ENCODE results near the gene HSPB2. TPM values are rescaled to one million over a fixed set of nuclear protein-coding genes. Genes with fewer than 3 reads are reported as not detected.

Gene HSPB2
- total and polyA plus RNA-seq, 9 donors: 0.34 to 11.8 (median 7.6) TPM; not detected in 1

GRCh38 chr11:111917312-111917711 lies 4.8 kb downstream of the HSPB2 start:
- H3K27ac ChIP-seq: no peak overlapping the region
- no peak for DNase-seq

GRCh38 chr11:111917788-111918187 lies 5.3 kb downstream of the HSPB2 start:
- TF ChIP-seq EP300 (IDR thresholded peaks at IDR 0.05): no peak
- no peak for TF ChIP-seq POLR2A (IDR thresholded peaks at IDR 0.05)
- H3K27me3 ChIP-seq: no peaks in the 10 kb centered on the region
- no peak overlapping the region for H3K27ac ChIP-seq
- no peaks in the 10 kb centered on the region for H3K36me3 ChIP-seq
- H3K4me3 ChIP-seq: no peak overlapping the region
- intact Hi-C loops (cut with DNase I): no loop called here
- H3K9me3 ChIP-seq: no peaks in the 10 kb centered on the region
- peaks cover 10% of the 10 kb centered on the region for H3K4me1 ChIP-seq (ENCODE audit: insufficient read depth)
- 94 to 97% (median 94%) methylated on average over 3 of the region's 3 CpGs for WGBS, 3 donors
- DNase-seq: no peak

More at GRCh38 chr11:111917312-111917711, 4.8 kb downstream of the HSPB2 start:
- Histone ChIP-seq H3K4me3 (no peak overlapping the region), H3K4me1 (ENCODE audit: insufficient read depth) (peaks cover 11% of the 10 kb centered on the region), H3K27me3 (no peaks in the 10 kb centered on the region), H3K36me3 (no peaks in the 10 kb centered on the region), H3K9me3 (no peaks in the 10 kb centered on the region)
- WGBS, 3 donors: 91 to 94% (median 93%) methylated on average over 2 of the region's 2 CpGs
- intact Hi-C loops (cut with DNase I): no loop called here
- TF ChIP-seq CTCF (IDR thresholded peaks at IDR 0.05): no peak
- no peak for TF ChIP-seq POLR2A (IDR thresholded peaks at IDR 0.05)
- no peak for TF ChIP-seq EP300 (IDR thresholded peaks at IDR 0.05)

- TF ChIP-seq POLR2A (IDR thresholded peaks at IDR 0.05) (no peak), CTCF (IDR thresholded peaks at IDR 0.05) (no peak)
- intact Hi-C loops (cut with DNase I): no loop called here
- peaks cover 6% of the 10 kb centered on the region for H3K4me1 ChIP-seq (ENCODE audit: insufficient read depth)
- H3K9me3 ChIP-seq: no peaks in the 10 kb centered on the region
- H3K36me3 ChIP-seq: no peaks in the 10 kb centered on the region
- 47 to 52% (median 52%) methylated on average over 19 of the region's 19 CpGs for WGBS, 3 donors
- DNase-seq: peak in 4 of 5 donors; percentile 45 to 56 (median 54)
- no peaks in the 10 kb centered on the region for H3K27me3 ChIP-seq
- peak within 1 kb of the TSS in 1 of 2 donors; percentile 44 for H3K27ac ChIP-seq
- H3K4me3 ChIP-seq: peak within 1 kb of the TSS; percentile 10
Observed at GRCh38 chr11:111918390-111919256, 6.1 kb downstream of the HSPB2 start, which contains the start of gene C11orf52. TSS of gene C11orf52 (plus strand) at chr11:111918913. CDS start at chr11:111918973, 60 bp downstream.

GRCh38 chr11:111920908-111921307 lies 8.4 kb downstream of the HSPB2 start:
- H3K9me3 ChIP-seq: no peaks in the 10 kb centered on the region
- no peak for DNase-seq
- no peak overlapping the region for H3K27ac ChIP-seq
- 41 to 72% (median 69%) methylated on average over 2 of the region's 2 CpGs for WGBS, 3 donors
- peaks cover 11% of the 10 kb centered on the region for H3K4me1 ChIP-seq (ENCODE audit: insufficient read depth)
- no peak overlapping the region for H3K4me3 ChIP-seq
- TF ChIP-seq POLR2A (IDR thresholded peaks at IDR 0.05) (no peak), EP300 (IDR thresholded peaks at IDR 0.05) (no peak)
- no peaks in the 10 kb centered on the region for H3K27me3 ChIP-seq
- no peaks in the 10 kb centered on the region for H3K36me3 ChIP-seq
- intact Hi-C loops (cut with DNase I): loop anchor here in 1 of 4 donors (5.0 kb wide), 1 partner anchor 39 kb away; no protein-coding TSS in a partner anchor

- TF ChIP-seq EP300 (IDR thresholded peaks at IDR 0.05): no peak
- TF ChIP-seq CTCF (IDR thresholded peaks at IDR 0.05): no peak
- TF ChIP-seq POLR2A (IDR thresholded peaks at IDR 0.05): no peak
- DNase-seq: no peak
- 89 to 94% (median 93%) methylated on average over 7 of the region's 7 CpGs for WGBS, 3 donors
- no peak overlapping the region for H3K27ac ChIP-seq
- H3K27me3 ChIP-seq: no peaks in the 10 kb centered on the region
- H3K9me3 ChIP-seq: no peaks in the 10 kb centered on the region
- H3K36me3 ChIP-seq: no peaks in the 10 kb centered on the region
- intact Hi-C loops (cut with DNase I): loop anchor here in 1 of 4 donors (5.0 kb wide), 1 partner anchor 39 kb away; no protein-coding TSS in a partner anchor
- peaks cover 13% of the 10 kb centered on the region for H3K4me1 ChIP-seq (ENCODE audit: insufficient read depth)
- no peak overlapping the region for H3K4me3 ChIP-seq
Observed at GRCh38 chr11:111921541-111922230, 9.2 kb downstream of the HSPB2 start.

All from ovary (tissue), 9 donors.